Inferior parietal cortex (tissue), 1 donor: ENCODE measurements around the gene GLRA1.
"Not testable (repeated sequence)": the region's sequence is repeated elsewhere in the genome, so short reads cannot be mapped to it uniquely, and the experiment has no call there.

Source experiments
- DNase-seq: peaks from one replicate; pipeline ENCODE4 v3.0.0-alpha.2; 2016; ENCODE audit errors: extremely low spot score

The GLRA1 gene

GRCh38 chr5:151913425-151913824, 11.2 kb downstream of the GLRA1 start:
- DNase-seq = no peak

GRCh38 chr5:151912360-151912759, 12.3 kb downstream of the GLRA1 start:
- no peak for DNase-seq

- DNase-seq = no peak
These were observed 13.6 kb downstream of the GLRA1 start for GRCh38 chr5:151911011-151911410.

- no peak for DNase-seq
These were observed 15.0 kb downstream of the GLRA1 start for GRCh38 chr5:151909628-151910027.

- DNase-seq = no peak
These were observed 18.4 kb downstream of the GLRA1 start for GRCh38 chr5:151906246-151906645.

- no peak for DNase-seq
These were observed 19.1 kb downstream of the GLRA1 start for GRCh38 chr5:151905557-151905961.

GRCh38 chr5:151904909-151905308, 19.7 kb downstream of the GLRA1 start:
- DNase-seq = no peak

GRCh38 chr5:151904127-151904526, 20.5 kb downstream of the GLRA1 start:
- no peak for DNase-seq

- DNase-seq = no peak
These were observed 21.4 kb downstream of the GLRA1 start for GRCh38 chr5:151903243-151903653.

GRCh38 chr5:151902215-151902614, 22.4 kb downstream of the GLRA1 start:
- DNase-seq = no peak

- DNase-seq = no peak
These were observed 23.0 kb downstream of the GLRA1 start for GRCh38 chr5:151901611-151902010.

GRCh38 chr5:151900891-151901290, 23.8 kb downstream of the GLRA1 start:
- DNase-seq = no peak

- DNase-seq = no peak
These were observed 25.3 kb downstream of the GLRA1 start for GRCh38 chr5:151899399-151899798.

- DNase-seq = no peak
These were observed 26.8 kb downstream of the GLRA1 start for GRCh38 chr5:151897896-151898295.

- no peak for DNase-seq
These were observed 27.6 kb downstream of the GLRA1 start for GRCh38 chr5:151897020-151897552.

GRCh38 chr5:151896031-151896691, 28.5 kb downstream of the GLRA1 start:
- DNase-seq = no peak

GRCh38 chr5:151895660-151896030, 29.0 kb downstream of the GLRA1 start:
- no peak for DNase-seq

- DNase-seq = not testable (repeated sequence)
These were observed 31.2 kb downstream of the GLRA1 start for GRCh38 chr5:151893485-151893884.

- no peak for DNase-seq
These were observed 32.3 kb downstream of the GLRA1 start for GRCh38 chr5:151892393-151892792.

- no peak for DNase-seq
These were observed 34.4 kb downstream of the GLRA1 start for GRCh38 chr5:151890299-151890698.

- DNase-seq = no peak
These were observed 35.0 kb downstream of the GLRA1 start for GRCh38 chr5:151889614-151890013.

GRCh38 chr5:151886546-151887275, 37.9 kb downstream of the GLRA1 start:
- no peak for DNase-seq
